GM12878 (cell line): ENCODE measurements around the gene HMGB2.

Source experiments
- BACH1 ChIP-seq: fragments of 450-650 bp; IDR thresholded peaks from 2 replicates; pipeline ENCODE4 v1.6.1; 2017; ENCODE audit warnings: mild to moderate bottlenecking, borderline replicate concordance
- EP300 ChIP-seq, 2 experiments: fragments of 150-350 bp in 1 of 2; IDR thresholded peaks; 2 replicates each; pipeline ENCODE4 v1.6.1; 2011 to 2012; ENCODE audit warnings: low read depth in 2 of 2, low read length in 2 of 2, borderline replicate concordance in 1 of 2, improper control_type of control experiment in 1 of 2, inconsistent platforms in 1 of 2; ENCODE audit not compliant: control insufficient read depth in 1 of 2
- USF1 ChIP-seq: IDR thresholded peaks from 2 replicates; pipeline ENCODE4 v1.6.1; 2011; ENCODE audit warnings: borderline replicate concordance, low read depth, mild to moderate bottlenecking, moderate library complexity, mixed read lengths, low read length; ENCODE audit not compliant: insufficient read depth; ENCODE audit errors: extremely low read length
- TF ChIP-seq, protein P1 (sequence below): IDR thresholded peaks from 2 replicates; pipeline ENCODE4 v1.6.1; 2011; ENCODE audit warnings: mild to moderate bottlenecking, low read depth, low read length, moderate library complexity; ENCODE audit not compliant: insufficient replicate concordance

- TF ChIP-seq EP300 (IDR thresholded peaks at IDR 0.05; ENCODE audit: borderline replicate concordance in 1 of 2, control insufficient read depth in 1 of 2, low read depth in 2 of 2, low read length in 2 of 2) (no peak), USF1 (no peak), BACH1 (no peak)
- TF ChIP-seq, protein P1, sequence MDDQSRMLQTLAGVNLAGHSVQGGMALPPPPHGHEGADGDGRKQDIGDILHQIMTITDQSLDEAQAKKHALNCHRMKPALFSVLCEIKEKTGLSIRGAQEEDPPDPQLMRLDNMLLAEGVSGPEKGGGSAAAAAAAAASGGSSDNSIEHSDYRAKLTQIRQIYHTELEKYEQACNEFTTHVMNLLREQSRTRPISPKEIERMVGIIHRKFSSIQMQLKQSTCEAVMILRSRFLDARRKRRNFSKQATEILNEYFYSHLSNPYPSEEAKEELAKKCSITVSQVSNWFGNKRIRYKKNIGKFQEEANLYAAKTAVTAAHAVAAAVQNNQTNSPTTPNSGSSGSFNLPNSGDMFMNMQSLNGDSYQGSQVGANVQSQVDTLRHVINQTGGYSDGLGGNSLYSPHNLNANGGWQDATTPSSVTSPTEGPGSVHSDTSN: no peak
Measured at GRCh38 chr4:173360587-173361221, 26.5 kb upstream of the HMGB2 start.
